Naive B cell (primary cell): ENCODE data around the gene NDST1. TPM values are rescaled to one million over a fixed set of nuclear protein-coding genes. Genes with fewer than 3 reads are reported as not detected.

Experiments used
- ATAC-seq, 2 donors: fragments of 150-1000 bp; cut with Tn5 transposase; 2 replicates each; pipeline ENCODE4 v1.10.0; 2021; ENCODE audit warnings: low read depth in 2 of 2, mild to moderate bottlenecking in 2 of 2, moderate library complexity in 2 of 2
- DNase-seq: peaks from one replicate; pipeline ENCODE4 v3.0.0; 2022
- H3K27ac Mint-ChIP-seq, 6 donors: one replicate each; pipeline ENCODE4 v1.8.0; 2020 to 2022; ENCODE audit warnings: mild to moderate bottlenecking in 6 of 6, mixed read lengths in 6 of 6, moderate library complexity in 5 of 6, inconsistent platforms in 2 of 6
- H3K27me3 Mint-ChIP-seq, 3 donors: one replicate each; pipeline ENCODE4 v1.8.0; 2021 to 2022; ENCODE audit warnings: mixed read lengths in 3 of 3, mild to moderate bottlenecking in 1 of 3
- H3K36me3 Mint-ChIP-seq, 2 donors: one replicate each; pipeline ENCODE4 v1.8.0; 2020 to 2022; ENCODE audit warnings: mixed read lengths in 2 of 2, inconsistent platforms in 1 of 2, mild to moderate bottlenecking in 1 of 2
- H3K4me1 Mint-ChIP-seq, 3 donors: one replicate each; pipeline ENCODE4 v1.8.0; 2020 to 2022; ENCODE audit warnings: mixed read lengths in 3 of 3, inconsistent platforms in 1 of 3, mild to moderate bottlenecking in 1 of 3, moderate library complexity in 1 of 3
- H3K4me3 Mint-ChIP-seq, 8 donors: one replicate each; pipeline ENCODE4 v1.8.0; 2020 to 2022; ENCODE audit warnings: mild to moderate bottlenecking in 8 of 8, mixed read lengths in 8 of 8, moderate library complexity in 8 of 8, inconsistent platforms in 2 of 8
- H3K9me3 Mint-ChIP-seq, 7 donors: one replicate each; pipeline ENCODE4 v1.8.0; 2020 to 2022; ENCODE audit warnings: mixed read lengths in 7 of 7, mild to moderate bottlenecking in 5 of 7, inconsistent platforms in 2 of 7, moderate library complexity in 1 of 7
- polyA plus RNA-seq, 6 donors: library from polyadenylated mRNA; unstranded; fragments of 300-500 nt; fragmentation: Illumina TruSeq; gene quantifications; one replicate each; pipeline ENCODE4 v1.2.3, GENCODE V29; 2021; ENCODE audit warnings: low read depth in 6 of 6

NDST1 gene
- polyA plus RNA-seq, 6 donors from 2014 or later, result 0.38 to 1.8 (median 0.73) TPM

DNA sequence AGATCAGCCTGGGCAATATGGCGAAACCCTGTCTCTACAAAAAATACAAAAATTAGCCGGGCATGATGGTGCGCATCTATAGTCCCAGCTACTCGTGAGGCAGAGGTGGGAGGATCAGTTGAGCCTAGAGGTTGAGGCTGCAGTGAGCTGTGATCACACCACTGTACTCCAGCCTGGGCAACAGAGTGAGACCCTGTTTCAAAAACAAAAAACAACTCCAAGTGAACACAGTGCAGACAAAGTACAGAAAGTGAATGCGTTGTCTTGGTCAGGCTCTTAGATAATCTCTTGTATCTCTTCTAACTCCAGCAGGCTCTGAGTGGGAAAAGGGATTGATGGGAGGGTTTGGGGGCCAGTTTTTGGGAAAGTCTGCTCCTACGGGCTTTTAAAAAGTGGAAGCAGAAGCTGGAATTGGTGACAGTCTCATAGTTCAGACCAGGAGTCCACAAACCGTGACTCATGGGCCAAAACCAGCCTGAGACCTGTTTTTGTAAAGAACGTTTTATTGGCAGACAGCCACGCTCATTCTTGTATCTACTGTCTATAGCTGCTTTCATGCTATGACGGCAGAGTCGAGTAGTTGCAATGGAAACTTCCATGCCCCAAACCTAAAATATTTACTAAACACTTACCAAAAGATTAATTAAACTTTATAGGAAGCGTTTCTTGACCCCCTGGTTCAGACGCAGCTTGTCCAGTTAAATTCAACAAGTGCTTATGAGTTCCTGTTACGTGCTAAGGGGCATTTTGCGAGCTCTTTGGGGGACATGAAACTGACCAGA is 32.9 kb downstream of the NDST1 start:
- H3K4me1 Mint-ChIP-seq, result peaks cover 0 to 5% (median 0%) of the 10 kb centered on the region in 3 donors
- ATAC-seq (no peak), DNase-seq (no peak)
- H3K27me3 Mint-ChIP-seq, result no peaks in the 10 kb centered on the region
- no peak overlapping the region for H3K4me3 Mint-ChIP-seq
- no peak overlapping the region for H3K27ac Mint-ChIP-seq
- H3K9me3 Mint-ChIP-seq, result peaks cover 0 to 10% (median 0%) of the 10 kb centered on the region in 7 donors
- peaks cover 0 to 4% of the 10 kb centered on the region in 2 donors for H3K36me3 Mint-ChIP-seq

DNA sequence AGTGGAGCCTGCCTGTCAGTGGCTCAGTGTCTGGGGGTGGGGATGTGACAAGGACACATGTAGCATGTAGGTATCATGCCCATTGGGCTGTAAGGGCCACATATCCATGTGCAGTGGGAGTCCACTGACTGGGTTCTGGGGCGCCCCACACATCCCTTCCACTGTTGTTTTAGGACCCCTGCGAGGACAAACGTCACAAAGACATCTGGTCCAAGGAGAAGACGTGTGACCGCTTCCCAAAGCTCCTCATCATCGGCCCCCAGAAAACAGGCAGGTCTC is 33.4 kb downstream of the NDST1 start:
- H3K27ac Mint-ChIP-seq, result peak overlapping the region in 1 of 6 donors; percentile 54
- DNase-seq (no peak), ATAC-seq (no peak)
- H3K9me3 Mint-ChIP-seq, result peaks cover 0 to 10% (median 0%) of the 10 kb centered on the region in 7 donors
- H3K4me3 Mint-ChIP-seq, result no peak overlapping the region
- peaks cover 0 to 4% of the 10 kb centered on the region in 2 donors for H3K36me3 Mint-ChIP-seq
- H3K4me1 Mint-ChIP-seq, result peaks cover 0 to 5% (median 0%) of the 10 kb centered on the region in 3 donors
- H3K27me3 Mint-ChIP-seq, result no peaks in the 10 kb centered on the region

DNA sequence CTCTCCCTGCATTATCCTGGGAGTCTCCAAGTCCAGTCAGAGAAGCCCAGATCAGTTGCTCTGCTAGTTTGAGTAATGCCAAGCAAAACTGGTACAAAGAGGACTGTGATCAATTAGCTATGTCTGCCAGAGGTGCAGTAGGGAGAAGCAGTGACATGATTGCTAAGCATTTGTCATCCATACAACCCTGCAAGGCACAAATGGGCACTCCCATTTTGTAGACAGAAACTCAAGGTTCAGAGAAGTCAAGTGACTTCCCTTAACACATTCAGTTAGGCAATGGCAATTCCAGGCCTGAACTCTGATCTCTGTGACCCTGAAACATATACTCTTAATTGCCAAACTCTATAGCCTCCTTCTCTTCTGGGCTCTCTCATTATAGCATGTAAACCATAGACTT is 34.0 kb downstream of the NDST1 start:
- ATAC-seq, result no peak

DNA sequence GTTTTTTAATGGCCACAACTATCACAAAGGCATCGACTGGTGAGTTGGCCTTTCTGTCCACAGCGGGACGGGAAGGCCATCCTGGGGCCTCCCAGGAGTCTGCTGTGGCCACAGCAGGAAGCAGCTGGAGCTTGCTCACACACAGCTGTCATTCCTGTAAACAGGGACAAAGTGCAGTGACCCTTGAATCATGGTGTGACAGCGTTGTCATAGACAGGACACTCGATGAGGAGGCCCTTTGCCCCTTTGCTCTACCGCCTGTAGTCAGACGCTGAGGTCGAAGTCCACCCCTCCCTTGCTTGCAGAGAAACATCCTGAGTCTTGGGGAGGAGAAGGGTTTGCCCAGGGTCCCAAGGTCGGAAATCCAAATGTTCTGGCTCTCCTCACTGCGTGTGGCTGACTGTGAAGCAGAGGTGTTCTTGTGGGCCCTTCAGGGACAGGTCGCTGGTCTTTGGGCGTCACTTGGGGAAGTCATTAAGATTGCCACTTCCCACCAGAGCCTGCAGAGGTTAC is 35.1 kb downstream of the NDST1 start:
- Mint-ChIP-seq H3K36me3 (no peaks in the 10 kb centered on the region), H3K9me3 (no peaks in the 10 kb centered on the region), H3K4me1 (peaks cover 0 to 5% (median 0%) of the 10 kb centered on the region in 3 donors), H3K27ac (no peak overlapping the region), H3K4me3 (no peak overlapping the region), H3K27me3 (no peaks in the 10 kb centered on the region)
- DNase-seq (no peak), ATAC-seq (no peak)

More for the DNA sequence above, 34.0 kb downstream of the NDST1 start:
- no peaks in the 10 kb centered on the region for H3K27me3 Mint-ChIP-seq
- H3K4me3 Mint-ChIP-seq, result no peak overlapping the region
- peak overlapping the region in 2 of 6 donors; percentile 54 to 63 for H3K27ac Mint-ChIP-seq
- H3K9me3 Mint-ChIP-seq, result peaks cover 0 to 10% (median 0%) of the 10 kb centered on the region in 7 donors
- no peak for DNase-seq
- peaks cover 0 to 4% of the 10 kb centered on the region in 2 donors for H3K36me3 Mint-ChIP-seq
- H3K4me1 Mint-ChIP-seq, result peaks cover 0 to 5% (median 0%) of the 10 kb centered on the region in 3 donors

DNA sequence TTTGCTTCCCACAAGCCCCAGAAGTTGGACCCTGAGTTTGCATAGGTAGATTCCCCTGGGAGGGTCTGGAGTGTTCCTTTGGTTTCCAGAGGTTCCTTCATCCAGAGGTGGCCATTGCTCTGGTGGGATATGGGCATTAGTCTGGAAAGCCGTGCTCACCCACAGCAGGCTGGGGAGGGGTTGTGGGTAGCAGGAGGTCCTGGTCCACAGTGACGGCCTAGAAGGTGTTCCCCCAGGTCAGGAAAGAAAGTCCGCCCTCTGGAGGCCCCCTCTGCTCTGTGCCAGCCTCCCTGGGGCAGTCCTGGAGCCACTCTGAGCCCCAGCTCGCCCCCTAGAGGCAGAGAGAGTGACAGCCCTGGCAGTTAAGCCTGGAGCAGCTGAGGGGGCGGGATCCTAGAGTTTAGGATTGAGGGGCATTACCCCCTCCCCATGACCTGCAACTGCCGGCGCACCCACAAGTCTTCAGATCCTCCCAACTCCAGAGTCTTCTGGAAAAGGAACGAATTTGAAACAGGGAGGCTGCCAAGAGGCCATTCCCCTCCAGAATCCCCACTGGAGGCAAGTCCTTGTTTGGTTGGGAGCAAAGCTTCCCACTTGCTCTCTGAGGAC is 36.8 kb downstream of the NDST1 start:
- Mint-ChIP-seq H3K27ac (no peak overlapping the region), H3K36me3 (no peaks in the 10 kb centered on the region), H3K9me3 (no peaks in the 10 kb centered on the region), H3K27me3 (no peaks in the 10 kb centered on the region), H3K4me3 (no peak overlapping the region), H3K4me1 (peaks cover 0 to 5% (median 0%) of the 10 kb centered on the region in 3 donors)
- ATAC-seq (peak; percentile 94 to 97), DNase-seq (peak; percentile 51)

DNA sequence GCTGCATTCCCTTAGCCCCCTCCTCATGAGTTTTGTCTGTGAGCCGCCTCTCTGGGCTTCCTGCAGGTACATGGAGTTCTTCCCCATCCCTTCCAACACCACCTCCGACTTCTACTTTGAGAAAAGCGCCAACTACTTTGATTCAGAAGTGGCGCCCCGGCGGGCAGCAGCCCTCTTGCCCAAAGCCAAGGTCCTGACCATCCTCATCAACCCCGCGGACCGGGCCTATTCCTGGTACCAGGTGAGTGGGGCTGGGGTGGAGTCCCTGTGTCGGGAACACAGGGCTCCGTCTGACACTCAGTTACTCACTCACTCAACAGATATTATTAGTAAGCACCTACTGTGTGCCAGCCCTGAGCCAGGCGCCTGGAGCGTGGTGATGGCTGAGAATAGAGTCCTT is 37.3 kb downstream of the NDST1 start:
- Mint-ChIP-seq H3K36me3 (no peaks in the 10 kb centered on the region), H3K9me3 (no peaks in the 10 kb centered on the region), H3K27ac (no peak overlapping the region), H3K4me3 (no peak overlapping the region), H3K27me3 (no peaks in the 10 kb centered on the region), H3K4me1 (peaks cover 0 to 5% (median 0%) of the 10 kb centered on the region in 3 donors)
- DNase-seq, result no peak
- ATAC-seq, result no peak

DNA sequence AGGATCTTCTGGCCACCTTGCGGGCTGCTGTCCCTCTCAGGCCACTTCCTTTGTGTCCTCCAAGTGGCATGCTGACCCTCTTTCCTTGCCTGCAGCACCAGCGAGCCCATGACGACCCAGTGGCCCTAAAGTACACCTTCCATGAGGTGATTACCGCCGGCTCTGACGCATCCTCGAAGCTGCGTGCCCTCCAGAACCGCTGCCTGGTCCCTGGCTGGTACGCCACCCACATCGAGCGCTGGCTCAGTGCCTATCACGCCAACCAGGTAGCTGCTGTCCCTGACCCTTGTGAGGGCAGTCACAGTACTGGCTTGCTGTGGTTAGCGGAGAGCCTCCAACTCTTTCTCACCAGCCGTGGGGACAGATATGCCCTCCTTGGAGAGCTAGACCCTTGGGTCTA is 40.2 kb downstream of the NDST1 start:
- Mint-ChIP-seq H3K27ac (no peak overlapping the region), H3K9me3 (no peaks in the 10 kb centered on the region), H3K27me3 (no peaks in the 10 kb centered on the region), H3K36me3 (no peaks in the 10 kb centered on the region), H3K4me3 (no peak overlapping the region), H3K4me1 (peaks cover 0 to 5% (median 0%) of the 10 kb centered on the region in 3 donors)
- ATAC-seq, result no peak
- no peak for DNase-seq

DNA sequence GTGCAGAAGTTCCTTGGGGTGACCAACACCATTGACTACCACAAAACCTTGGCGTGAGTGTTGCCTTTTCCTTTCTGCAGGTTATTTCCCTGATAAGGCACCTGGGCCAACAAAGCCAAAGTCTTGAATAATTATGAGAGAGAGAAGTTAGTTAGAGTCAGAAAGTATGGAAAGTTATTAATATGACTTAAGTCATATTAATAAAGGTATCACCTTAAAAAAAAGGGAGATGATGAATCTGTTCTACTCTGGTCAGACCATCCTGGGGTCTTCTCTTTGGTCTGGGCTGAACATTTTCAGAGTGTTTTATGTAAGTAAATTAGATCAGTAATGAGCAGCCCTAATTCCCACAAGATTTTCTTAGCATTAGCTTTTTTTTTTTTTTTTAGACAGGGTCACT is 41.8 kb downstream of the NDST1 start:
- Mint-ChIP-seq H3K4me1 (peaks cover 0 to 5% (median 0%) of the 10 kb centered on the region in 3 donors), H3K27ac (no peak overlapping the region), H3K9me3 (no peaks in the 10 kb centered on the region), H3K36me3 (no peaks in the 10 kb centered on the region), H3K27me3 (no peaks in the 10 kb centered on the region), H3K4me3 (no peak overlapping the region)
- no peak for ATAC-seq
- no peak for DNase-seq

DNA sequence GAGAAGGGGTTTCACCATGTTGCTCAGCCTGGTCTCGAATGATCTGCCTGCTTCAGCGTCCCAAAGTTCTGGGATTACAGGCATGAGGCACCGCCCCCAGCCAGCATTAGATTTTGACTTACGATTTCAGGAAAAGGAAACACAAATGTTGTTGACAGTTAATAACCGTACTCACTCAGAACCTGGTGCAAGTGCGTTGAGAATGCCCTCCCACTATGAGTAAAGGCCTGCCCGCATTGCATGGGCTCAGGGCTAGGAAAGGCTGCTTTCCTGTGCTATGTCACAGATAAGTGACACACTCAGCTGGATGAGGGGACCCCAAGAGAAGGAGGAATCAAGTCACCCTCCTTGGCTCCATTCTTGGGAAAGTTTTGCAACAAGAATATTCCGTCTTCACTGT is 42.4 kb downstream of the NDST1 start:
- no peak overlapping the region for H3K4me3 Mint-ChIP-seq
- H3K4me1 Mint-ChIP-seq, result peaks cover 0 to 2% (median 0%) of the 10 kb centered on the region in 3 donors
- no peak overlapping the region for H3K27ac Mint-ChIP-seq
- H3K27me3 Mint-ChIP-seq, result no peaks in the 10 kb centered on the region
- H3K36me3 Mint-ChIP-seq, result no peaks in the 10 kb centered on the region
- ATAC-seq (no peak), DNase-seq (no peak)
- no peaks in the 10 kb centered on the region for H3K9me3 Mint-ChIP-seq

DNA sequence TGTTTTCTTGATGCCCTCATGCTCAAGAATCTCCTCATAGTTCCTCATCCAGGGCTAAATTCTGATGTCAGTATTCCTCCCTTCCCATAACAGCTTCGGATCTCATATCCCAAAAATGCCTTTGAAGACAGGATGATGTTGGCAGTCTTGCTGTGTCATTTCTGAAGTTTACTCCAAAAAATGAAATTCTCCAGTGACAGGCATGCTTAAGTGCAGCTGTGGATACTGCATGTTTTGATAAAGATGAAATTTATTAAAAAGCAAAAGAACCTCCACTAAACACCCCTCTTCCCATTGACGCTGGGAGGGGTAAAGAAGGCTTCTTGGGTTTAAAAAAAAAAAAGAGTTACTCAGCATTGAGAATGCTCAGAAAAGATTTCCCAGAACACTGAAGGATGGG is 43.1 kb downstream of the NDST1 start:
- DNase-seq, result no peak
- H3K4me3 Mint-ChIP-seq, result no peak overlapping the region
- H3K9me3 Mint-ChIP-seq, result no peaks in the 10 kb centered on the region
- no peak for ATAC-seq
- H3K4me1 Mint-ChIP-seq, result no peaks in the 10 kb centered on the region
- H3K36me3 Mint-ChIP-seq, result no peaks in the 10 kb centered on the region
- H3K27ac Mint-ChIP-seq, result peak overlapping the region in 1 of 6 donors; percentile 70
- no peaks in the 10 kb centered on the region for H3K27me3 Mint-ChIP-seq

DNA sequence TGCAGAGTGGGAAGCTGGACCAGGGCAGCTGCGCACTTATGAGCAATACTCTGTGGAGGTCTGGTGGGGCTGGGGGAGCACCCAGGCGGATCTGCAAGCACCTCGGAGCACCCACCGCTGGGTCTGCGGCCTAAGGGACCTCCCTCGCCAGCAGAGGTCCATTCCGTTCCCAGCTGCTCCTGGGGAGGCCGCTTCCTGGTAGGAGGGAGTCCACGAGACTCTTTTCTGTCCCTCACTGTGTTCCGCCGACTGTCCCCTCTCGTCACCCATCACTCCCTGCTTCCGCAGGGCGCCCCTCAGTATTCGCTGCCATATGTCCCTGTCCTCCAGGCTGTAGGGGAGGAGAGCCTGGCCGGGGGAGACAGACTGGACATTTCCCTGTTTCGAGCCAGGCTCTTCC is 45.5 kb downstream of the NDST1 start:
- no peak for ATAC-seq
- no peak overlapping the region for H3K27ac Mint-ChIP-seq
- H3K9me3 Mint-ChIP-seq, result no peaks in the 10 kb centered on the region
- no peak for DNase-seq
- no peak overlapping the region for H3K4me3 Mint-ChIP-seq
- no peaks in the 10 kb centered on the region for H3K36me3 Mint-ChIP-seq
- H3K4me1 Mint-ChIP-seq, result peaks cover 3 to 10% (median 10%) of the 10 kb centered on the region in 3 donors
- H3K27me3 Mint-ChIP-seq, result no peaks in the 10 kb centered on the region

DNA sequence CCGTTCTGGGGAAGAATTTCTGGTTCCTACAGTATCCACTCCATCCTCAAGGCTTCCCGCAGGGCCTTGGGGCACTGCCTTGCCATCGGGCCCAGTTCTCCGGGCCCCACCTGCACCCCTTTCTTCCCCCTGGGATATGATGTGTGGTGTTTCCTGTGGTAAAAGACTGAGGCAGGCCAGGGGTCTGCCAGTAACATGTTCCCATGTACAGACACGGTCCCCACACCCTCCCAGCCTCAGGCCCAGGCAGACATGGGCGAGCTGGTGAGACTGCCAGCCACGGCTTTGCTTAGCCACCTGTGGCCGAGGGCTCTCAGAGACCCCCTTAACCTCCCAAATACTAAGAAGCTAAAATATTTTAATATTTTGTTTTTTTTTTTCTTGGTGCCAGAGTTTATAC is 46.0 kb downstream of the NDST1 start:
- Mint-ChIP-seq H3K27me3 (no peaks in the 10 kb centered on the region), H3K9me3 (no peaks in the 10 kb centered on the region), H3K4me3 (no peak overlapping the region), H3K36me3 (no peaks in the 10 kb centered on the region), H3K27ac (no peak overlapping the region), H3K4me1 (peaks cover 3 to 10% (median 10%) of the 10 kb centered on the region in 3 donors)
- DNase-seq, result no peak
- ATAC-seq, result no peak

DNA sequence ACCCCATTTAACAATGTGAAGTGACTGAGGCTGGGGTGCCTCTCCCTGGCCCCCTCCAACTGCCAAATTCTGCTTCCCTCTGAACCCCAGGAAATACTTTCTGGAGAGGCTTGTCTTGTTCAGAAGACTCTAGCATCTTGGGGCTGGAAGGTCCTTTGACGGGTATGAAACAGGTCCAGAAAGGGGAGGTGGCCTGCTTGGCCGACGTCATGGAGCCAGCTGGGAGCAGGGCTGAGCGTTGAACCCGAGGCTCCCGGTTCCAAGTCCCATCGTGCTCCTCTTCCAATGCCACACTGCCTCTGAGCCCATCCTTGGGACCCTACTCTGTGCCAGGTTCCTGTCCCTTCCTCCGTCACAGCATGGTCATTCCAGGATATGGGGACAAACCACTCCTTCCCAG is 46.9 kb downstream of the NDST1 start:
- Mint-ChIP-seq H3K27ac (no peak overlapping the region), H3K9me3 (no peaks in the 10 kb centered on the region), H3K27me3 (no peaks in the 10 kb centered on the region), H3K4me3 (no peak overlapping the region), H3K36me3 (no peaks in the 10 kb centered on the region), H3K4me1 (peaks cover 3 to 10% (median 10%) of the 10 kb centered on the region in 3 donors)
- DNase-seq, result no peak
- no peak for ATAC-seq

DNA sequence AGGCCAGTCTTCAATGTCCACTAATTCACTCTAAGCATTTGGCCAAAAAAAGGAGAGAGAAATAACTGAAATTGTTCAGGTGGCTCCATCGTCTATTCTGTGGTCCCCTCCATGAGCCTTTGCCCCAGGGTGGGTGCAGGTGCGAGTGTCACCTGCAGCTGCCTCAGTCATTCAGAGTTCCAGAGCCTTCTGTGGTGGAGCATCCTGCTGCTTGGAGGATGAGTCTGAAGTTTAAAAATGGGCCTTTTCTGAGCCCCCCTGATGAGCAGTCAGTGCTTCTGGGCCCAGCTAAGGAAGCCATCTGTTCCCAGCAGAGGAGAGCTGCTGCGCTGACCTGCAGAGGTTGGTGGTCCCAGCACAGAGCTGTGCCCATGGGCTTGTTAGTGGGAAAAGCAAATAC is 48.2 kb downstream of the NDST1 start:
- no peaks in the 10 kb centered on the region for H3K27me3 Mint-ChIP-seq
- H3K4me3 Mint-ChIP-seq, result no peak overlapping the region
- ATAC-seq (no peak), DNase-seq (no peak)
- no peak overlapping the region for H3K27ac Mint-ChIP-seq
- H3K4me1 Mint-ChIP-seq, result peaks cover 3 to 10% (median 10%) of the 10 kb centered on the region in 3 donors
- H3K36me3 Mint-ChIP-seq, result no peaks in the 10 kb centered on the region
- H3K9me3 Mint-ChIP-seq, result no peaks in the 10 kb centered on the region
